KBM-7 (cell line): Measurements from ENCODE around the gene ARL4D.
"Not testable (repeated sequence)": the region's sequence is repeated elsewhere in the genome, so short reads cannot be mapped to it uniquely, and the experiment has no call there.

Experiments used
- DNase-seq: peaks from one replicate; pipeline ENCODE4 v3.0.0-alpha.2; 2015
- in situ Hi-C: fragments of 300-500 bp; cut with MboI; formaldehyde crosslinking; loops from 2 replicates; pipeline ENCODE4 v1.14.3; 2020; ENCODE audit warnings: low sequenced_read_pairs, low pct_unique_long_range_greater_than_20kb, mixed read lengths

ARL4D gene

GRCh38 chr17:43366891-43367736 is 31.7 kb upstream of the ARL4D start:
- DNase-seq = no peak
- in situ Hi-C loops = loop anchor here (25.0 kb wide), 2 partner anchors 355 to 505 kb away; partner anchors contain the start of genes AOC3, IFI35 and VAT1

GRCh38 chr17:43367737-43368242 is 31.0 kb upstream of the ARL4D start:
- DNase-seq = peak; percentile 93
- in situ Hi-C loops = loop anchor here (25.0 kb wide), 2 partner anchors 355 to 505 kb away; partner anchors contain the start of genes AOC3, IFI35 and VAT1

GRCh38 chr17:43368740-43369506 is 29.9 kb upstream of the ARL4D start:
- peak; percentile 87 for DNase-seq
- in situ Hi-C loops = loop anchor here (25.0 kb wide), 2 partner anchors 357 to 507 kb away; partner anchors contain the start of genes AOC3, IFI35 and VAT1

GRCh38 chr17:43369986-43370385 is 28.8 kb upstream of the ARL4D start:
- DNase-seq = no peak
- in situ Hi-C loops = loop anchor here (25.0 kb wide), 2 partner anchors 358 to 508 kb away; partner anchors contain the start of genes AOC3, IFI35 and VAT1

- in situ Hi-C loops = loop anchor here (25.0 kb wide), 2 partner anchors 359 to 509 kb away; partner anchors contain the start of genes AOC3, IFI35 and VAT1
- DNase-seq = no peak
These were observed 27.5 kb upstream of the ARL4D start for GRCh38 chr17:43371227-43371821.

DNA sequence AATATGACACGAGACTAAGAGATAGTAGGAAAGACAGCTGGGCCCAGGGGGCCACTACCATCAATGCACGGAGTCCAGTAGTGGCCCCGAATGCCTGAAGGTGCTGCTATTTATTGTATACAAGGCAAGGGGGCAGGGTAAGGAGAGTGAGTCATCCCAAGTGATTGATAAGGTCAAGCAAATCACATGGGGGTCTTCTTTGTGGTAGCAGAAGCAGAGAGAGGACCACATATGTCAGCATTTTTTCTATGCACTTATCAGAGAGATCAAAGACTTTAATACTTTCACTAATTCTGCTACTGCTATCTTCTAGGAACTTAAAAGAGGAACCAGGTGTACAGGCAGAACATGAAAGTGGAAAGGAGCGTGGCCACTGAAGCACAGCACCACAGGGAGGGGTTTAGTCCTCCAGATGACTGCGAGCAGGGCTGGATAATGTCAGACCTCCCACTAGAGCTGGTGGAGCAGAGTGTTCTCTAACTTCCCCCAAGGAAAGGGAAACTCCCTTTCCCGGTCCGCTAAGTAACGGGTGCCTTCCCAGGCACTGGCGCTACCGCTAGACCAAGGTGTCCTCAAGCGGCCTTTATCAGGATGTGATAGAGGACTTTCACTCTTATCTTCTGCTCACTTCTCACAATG is 26.4 kb upstream of the ARL4D start:
- in situ Hi-C loops = loop anchor here (25.0 kb wide), 2 partner anchors 360 to 510 kb away; partner anchors contain the start of genes AOC3, IFI35 and VAT1

GRCh38 chr17:43373356-43373755 is 25.4 kb upstream of the ARL4D start:
- no peak for DNase-seq
- in situ Hi-C loops = loop anchor here (25.0 kb wide), 2 partner anchors 361 to 511 kb away; partner anchors contain the start of genes AOC3, IFI35 and VAT1

More for the DNA sequence above, 26.4 kb upstream of the ARL4D start:
- DNase-seq = peak; percentile 92

- in situ Hi-C loops, DNase-seq: not testable (repeated sequence)
These were observed 22.9 kb upstream of the ARL4D start for GRCh38 chr17:43375915-43376314.

GRCh38 chr17:43377056-43377810 is 21.6 kb upstream of the ARL4D start:
- no peak for DNase-seq
- in situ Hi-C loops = no loop called here

DNA sequence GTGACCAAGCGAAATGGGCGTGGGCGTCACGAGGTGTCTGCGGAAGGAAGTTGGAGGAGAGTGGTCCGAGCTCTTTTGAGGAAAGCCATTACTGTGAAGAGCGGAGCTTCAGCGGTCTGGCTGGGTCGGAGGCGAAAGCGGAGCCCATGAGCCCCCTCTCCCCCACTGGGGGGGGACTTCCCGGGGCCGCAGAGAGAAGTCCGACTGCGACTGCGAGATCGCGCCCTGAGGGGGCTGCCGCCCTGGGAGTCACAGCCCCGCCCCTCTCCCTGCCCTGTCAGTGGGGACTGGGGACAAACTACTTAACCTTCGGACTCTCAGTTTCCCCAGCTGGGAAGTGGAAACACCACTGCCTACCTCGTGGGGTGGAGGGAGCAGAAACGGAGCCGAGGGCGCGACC is 20.0 kb upstream of the ARL4D start:
- no peak for DNase-seq

DNA sequence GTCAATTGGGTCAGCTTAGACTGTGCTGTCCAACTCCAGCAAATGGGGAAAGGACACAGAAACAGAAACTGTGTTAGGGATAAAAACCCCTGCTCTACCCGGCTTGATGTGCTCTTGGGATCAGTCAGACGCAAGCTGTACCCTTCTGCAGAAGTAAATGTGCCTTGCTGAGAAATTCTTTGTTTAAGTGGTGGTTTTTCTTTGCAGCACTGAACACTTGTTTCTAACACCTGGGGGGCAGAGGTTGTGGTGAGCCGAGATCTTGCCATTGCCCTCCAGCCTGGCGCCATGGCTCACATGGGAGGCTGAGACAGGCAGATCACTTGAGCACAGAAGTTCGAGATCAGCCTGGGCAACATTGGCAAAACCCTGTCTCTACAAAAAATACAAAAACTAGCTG is 18.5 kb upstream of the ARL4D start:
- in situ Hi-C loops = loop anchor here (10.0 kb wide), 1 partner anchor 94 kb away; no protein-coding TSS in a partner anchor
- no peak for DNase-seq

More for the DNA sequence above, 20.0 kb upstream of the ARL4D start:
- in situ Hi-C loops = no loop called here

DNA sequence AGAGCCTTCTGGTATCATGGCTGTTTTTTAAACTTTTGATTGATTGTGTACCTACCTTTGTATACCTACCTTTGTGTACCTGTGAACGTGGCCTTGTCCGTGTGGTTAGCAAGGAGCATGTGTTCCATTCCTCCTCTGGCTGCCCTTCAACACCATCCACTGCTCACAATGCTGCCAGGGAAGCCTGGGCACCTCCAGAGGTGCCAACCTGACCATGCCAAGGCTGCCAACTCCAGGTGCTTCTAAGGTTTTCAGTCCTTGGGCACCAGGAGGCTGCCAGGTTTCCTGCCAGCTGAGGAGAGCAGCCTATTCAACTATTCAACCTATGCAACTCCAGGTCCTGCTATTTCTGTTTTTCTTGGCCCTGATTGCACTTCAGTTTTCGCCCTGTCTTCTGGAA is 17.6 kb upstream of the ARL4D start:
- in situ Hi-C loops = loop anchor here (10.0 kb wide), 1 partner anchor 94 kb away; no protein-coding TSS in a partner anchor
- DNase-seq = no peak

DNA sequence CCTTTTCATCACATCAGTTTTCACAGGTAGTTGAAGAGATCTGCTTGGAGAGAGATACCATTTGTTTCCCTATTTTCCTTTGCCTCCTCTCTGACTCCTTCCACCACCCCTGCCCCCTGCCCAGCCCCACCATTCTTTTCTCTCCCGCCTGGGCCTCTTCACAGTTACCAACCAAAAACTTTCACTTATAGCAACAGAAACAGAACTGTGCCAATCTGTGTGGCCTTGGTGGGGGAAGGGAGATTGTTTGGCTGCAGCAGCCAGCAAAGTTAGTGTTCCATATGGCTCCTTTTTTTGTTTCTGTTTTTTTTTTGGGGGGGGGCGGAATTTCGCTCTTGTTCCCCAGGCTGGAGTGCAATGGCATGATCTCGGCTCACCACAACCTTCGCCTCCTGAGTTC is 17.2 kb upstream of the ARL4D start:
- DNase-seq = no peak
- in situ Hi-C loops = loop anchor here (10.0 kb wide), 1 partner anchor 93 kb away; no protein-coding TSS in a partner anchor

DNA sequence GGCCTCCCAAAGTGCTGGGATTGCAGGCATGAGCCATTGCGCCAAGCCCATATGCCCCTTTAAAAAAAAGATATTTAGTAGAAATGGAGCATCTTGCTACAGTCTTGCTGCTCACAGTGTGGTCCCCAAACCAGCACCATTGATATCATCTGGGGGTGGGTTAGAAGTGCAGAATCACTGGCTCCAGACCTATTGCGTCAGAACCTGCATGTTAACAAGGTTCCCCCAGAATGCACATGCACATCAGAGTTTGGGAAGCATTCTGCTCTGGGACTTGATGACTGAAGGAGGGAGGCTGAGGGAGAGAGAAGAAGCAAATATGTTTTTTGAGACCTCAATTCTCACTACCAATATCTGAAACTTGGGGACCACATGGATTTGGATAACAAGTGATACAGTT is 16.0 kb upstream of the ARL4D start:
- no peak for DNase-seq
- in situ Hi-C loops = loop anchor here (10.0 kb wide), 1 partner anchor 92 kb away; no protein-coding TSS in a partner anchor

GRCh38 chr17:43383372-43383771 is 15.4 kb upstream of the ARL4D start:
- no peak for DNase-seq
- in situ Hi-C loops = loop anchor here (10.0 kb wide), 1 partner anchor 91 kb away; no protein-coding TSS in a partner anchor

DNA sequence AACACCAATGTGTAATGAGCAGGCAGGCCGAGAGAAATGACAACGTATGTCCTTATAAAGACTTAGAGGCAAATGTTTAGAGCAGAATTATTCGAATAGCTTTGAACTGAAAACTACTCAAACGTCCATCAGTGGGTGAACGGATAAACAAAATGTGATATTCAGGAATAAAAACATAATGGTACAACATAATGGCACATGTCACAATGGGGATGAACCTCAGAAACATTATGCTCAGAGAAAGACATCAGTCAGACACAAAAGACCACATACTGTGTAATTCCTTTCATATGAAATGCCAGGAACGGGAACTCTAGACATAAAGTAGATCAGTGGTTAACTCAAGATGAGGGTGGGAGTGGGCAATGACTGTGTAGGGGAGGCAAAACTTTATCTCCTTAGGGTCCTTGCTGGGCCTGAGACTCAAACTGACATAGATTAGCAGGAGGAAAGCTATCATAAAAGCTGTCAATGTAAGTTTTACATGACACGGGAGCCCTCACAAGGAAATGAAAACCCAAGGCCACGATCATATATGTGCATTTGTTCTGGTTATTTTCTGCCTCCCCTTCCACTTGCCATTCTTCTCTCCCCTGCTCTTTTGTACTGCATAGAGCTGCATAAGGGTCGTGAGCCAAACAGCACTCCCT is 14.8 kb upstream of the ARL4D start:
- in situ Hi-C loops = loop anchor here (10.0 kb wide), 1 partner anchor 91 kb away; no protein-coding TSS in a partner anchor

GRCh38 chr17:43384476-43384862 is 14.3 kb upstream of the ARL4D start:
- DNase-seq = no peak
- in situ Hi-C loops = loop anchor here (10.0 kb wide), 1 partner anchor 90 kb away; no protein-coding TSS in a partner anchor

More for the DNA sequence above, 14.8 kb upstream of the ARL4D start:
- DNase-seq = no peak
